Kasumi-1 (cell line): ENCODE measurements around the gene ZNG1A.
A peak's percentile ranks its signal among the peaks of the same experiment; 100 is the strongest.
"Not testable (repeated sequence)": the region's sequence is repeated elsewhere in the genome, so short reads cannot be mapped to it uniquely, and the experiment has no call there.

Experiments used
- DNase-seq, 2 experiments: peaks; one replicate each; lab custom pipeline; 2025; lab: John Stamatoyannopoulos, UW

Gene ZNG1A

GRCh38 chr9:178970-179383 is at the start of gene ZNG1A:
TSS of gene ZNG1A (minus strand) at chr9:179056. CDS start at chr9:178969, 87 bp downstream.
- DNase-seq, result not testable (repeated sequence)

- peak; percentile 51 to 54 for DNase-seq
Measured at GRCh38 chr9:227860-228259, 49.0 kb upstream of the ZNG1A start.

GRCh38 chr9:224582-225520 is 46.0 kb upstream of the ZNG1A start:
- peak; percentile 49 to 65 for DNase-seq

GRCh38 chr9:224026-224425 is 45.2 kb upstream of the ZNG1A start:
- no peak for DNase-seq

- DNase-seq, result no peak
Measured at GRCh38 chr9:223152-223551, 44.3 kb upstream of the ZNG1A start.

GRCh38 chr9:221989-222776 is 43.3 kb upstream of the ZNG1A start:
- DNase-seq, result peak; percentile 9 to 15

GRCh38 chr9:219670-220365 is 41.0 kb upstream of the ZNG1A start:
- DNase-seq, result peak; percentile 20 to 39

- not testable (repeated sequence) for DNase-seq
Measured at GRCh38 chr9:219036-219435, 40.2 kb upstream of the ZNG1A start.

GRCh38 chr9:217950-218349 is 39.1 kb upstream of the ZNG1A start:
- no peak for DNase-seq

GRCh38 chr9:216866-217265 is 38.0 kb upstream of the ZNG1A start:
- no peak for DNase-seq

GRCh38 chr9:215631-216155 is 36.8 kb upstream of the ZNG1A start:
- DNase-seq, result no peak

- peak; percentile 37 to 45 for DNase-seq
Measured at GRCh38 chr9:214648-215493, 36.0 kb upstream of the ZNG1A start, which contains the start of gene DOCK8. TSS of gene DOCK8 (plus strand) at chr9:214865. CDS start at chr9:214977, 112 bp downstream.

GRCh38 chr9:214351-214647 is 35.4 kb upstream of the ZNG1A start:
- DNase-seq, result no peak

- not testable (repeated sequence) for DNase-seq
Measured at GRCh38 chr9:213901-214300, 35.0 kb upstream of the ZNG1A start.

- DNase-seq, result no peak
Measured at GRCh38 chr9:212297-212696, 33.4 kb upstream of the ZNG1A start.

- no peak for DNase-seq
Measured at GRCh38 chr9:211557-211956, 32.7 kb upstream of the ZNG1A start.

GRCh38 chr9:211036-211435 is 32.2 kb upstream of the ZNG1A start:
- no peak for DNase-seq

GRCh38 chr9:209143-209758 is 30.4 kb upstream of the ZNG1A start:
- peak; percentile 17 for DNase-seq

- DNase-seq, result no peak
Measured at GRCh38 chr9:206481-206880, 27.6 kb upstream of the ZNG1A start.

- DNase-seq, result not testable (repeated sequence)
Measured at GRCh38 chr9:199601-200000, 20.7 kb upstream of the ZNG1A start.
